Neuronal stem cell (in vitro differentiated cells): ENCODE data around the gene SLC17A2.

Experiments used
- DNase-seq: peaks from one replicate; pipeline ENCODE4 v3.0.0-alpha.2; 2013; ENCODE audit warnings: low spot score
- H2AFZ ChIP-seq: one replicate; pipeline ENCODE4 v1.6.1; 2013; ENCODE audit warnings: mild to moderate bottlenecking, low read length, inconsistent platforms
- H2AK5ac ChIP-seq: 2 replicates; pipeline ENCODE4 v1.6.1; 2013; ENCODE audit warnings: low read depth, mild to moderate bottlenecking, inconsistent platforms, low read length, moderate library complexity, mixed read lengths
- H2BK120ac ChIP-seq: 2 replicates; pipeline ENCODE4 v1.6.1; 2013; ENCODE audit warnings: low read depth, mild to moderate bottlenecking, inconsistent platforms, low read length, moderate library complexity, mixed read lengths
- H2BK12ac ChIP-seq: one replicate; pipeline ENCODE4 v1.6.1; 2013; ENCODE audit warnings: low read length, inconsistent platforms
- H2BK15ac ChIP-seq: 2 replicates; pipeline ENCODE4 v1.6.1; 2013; ENCODE audit warnings: mild to moderate bottlenecking, low read length, inconsistent platforms, mixed read lengths
- H2BK5ac ChIP-seq: one replicate; pipeline ENCODE4 v1.6.1; 2013; ENCODE audit warnings: inconsistent platforms, mild to moderate bottlenecking, low read length, moderate library complexity
- H3K14ac ChIP-seq: one replicate; pipeline ENCODE4 v1.6.1; 2013; ENCODE audit warnings: low read length, inconsistent platforms
- H3K18ac ChIP-seq: 2 replicates; pipeline ENCODE4 v1.6.1; 2013; ENCODE audit warnings: low read length, inconsistent platforms
- H3K23ac ChIP-seq: 2 replicates; pipeline ENCODE4 v1.6.1; 2013; ENCODE audit warnings: low read depth, mild to moderate bottlenecking, mixed read lengths, low read length, inconsistent platforms; ENCODE audit not compliant: poor library complexity
- H3K27ac ChIP-seq: replicated peaks from 3 replicates; pipeline ENCODE4 v1.5.1; 2013; ENCODE audit warnings: low read length, inconsistent platforms
- H3K27me3 ChIP-seq, 3 experiments: 2 replicates each; pipeline ENCODE4 v1.6.1; 2013; ENCODE audit warnings: low read length in 3 of 3, mild to moderate bottlenecking in 2 of 3, inconsistent platforms in 1 of 3, low read depth in 1 of 3, mixed read lengths in 1 of 3, moderate library complexity in 1 of 3; ENCODE audit not compliant: control insufficient read depth in 3 of 3, insufficient read depth in 3 of 3
- H3K36me3 ChIP-seq, 2 donors: replicated peaks in 1 of 2; 2 replicates each; pipeline ENCODE4 v1.6.1; 2013; ENCODE audit warnings: low read length in 2 of 2; ENCODE audit not compliant: control insufficient read depth in 2 of 2, insufficient read depth in 2 of 2
- H3K4ac ChIP-seq: 2 replicates; pipeline ENCODE4 v1.6.1; 2013; ENCODE audit warnings: inconsistent platforms, mild to moderate bottlenecking, low read length, moderate library complexity
- H3K4me1 ChIP-seq, 2 donors: 1 replicate in 1 of 2; 2 replicates in 1 of 2; pipeline ENCODE4 v1.6.1; 2013; ENCODE audit warnings: low read length in 2 of 2, low read depth in 1 of 2; ENCODE audit not compliant: control insufficient read depth in 2 of 2, insufficient read depth in 1 of 2
- H3K4me2 ChIP-seq: one replicate; pipeline ENCODE4 v1.6.1; 2013; ENCODE audit warnings: mild to moderate bottlenecking, low read length, inconsistent platforms; ENCODE audit not compliant: insufficient read depth, poor library complexity, severe bottlenecking
- H3K4me3 ChIP-seq, 2 donors: 2 replicates each; pipeline ENCODE4 v1.5.1; 2013; ENCODE audit warnings: low read length in 2 of 2, mild to moderate bottlenecking in 2 of 2, inconsistent platforms in 1 of 2, moderate library complexity in 1 of 2
- H3K79me1 ChIP-seq: one replicate; pipeline ENCODE4 v1.6.1; 2013; ENCODE audit warnings: low read depth, mild to moderate bottlenecking, inconsistent platforms, low read length, moderate library complexity
- H3K9ac ChIP-seq: one replicate; pipeline ENCODE4 v1.6.1; 2013; ENCODE audit warnings: mild to moderate bottlenecking, low read depth, low read length, inconsistent platforms; ENCODE audit not compliant: poor library complexity
- H3K9me3 ChIP-seq, 2 donors: replicated peaks in 1 of 2; 2 replicates each; pipeline versions ENCODE3 to v1.6.1; 2013; ENCODE audit warnings: low read length in 2 of 2, mild to moderate bottlenecking in 2 of 2, inconsistent platforms in 1 of 2, low read depth in 1 of 2, mixed read lengths in 1 of 2, moderate library complexity in 1 of 2; ENCODE audit not compliant: control insufficient read depth in 2 of 2, insufficient read depth in 1 of 2
- H4K8ac ChIP-seq: one replicate; pipeline ENCODE4 v1.6.1; 2013; ENCODE audit warnings: low read depth, mild to moderate bottlenecking, inconsistent platforms, low read length, moderate library complexity
- H4K91ac ChIP-seq: one replicate; pipeline ENCODE4 v1.6.1; 2013; ENCODE audit warnings: low read length, low read depth, mild to moderate bottlenecking, inconsistent platforms; ENCODE audit not compliant: poor library complexity
- WGBS, 2 donors: extraction: QIAGEN DNeasy Blood & Tissue Kit; methylation state at CpG; one replicate each; pipeline ENCODE4 v1.1.7; 2013; ENCODE audit warnings: missing lambda C conversion rate in 2 of 2, mixed read lengths in 1 of 2; ENCODE audit not compliant: insufficient read length in 2 of 2, insufficient replicate concordance in 1 of 2; ENCODE audit errors: extremely low coverage in 2 of 2; 5-methylcytosine and 5-hydroxymethylcytosine counted together

Gene SLC17A2

GRCh38 chr6:25898289-25898977, 32.1 kb downstream of the SLC17A2 start:
- Histone ChIP-seq H2BK120ac (no peak overlapping the region), H3K79me1 (no peaks in the 10 kb centered on the region), H3K18ac (peak overlapping the region; percentile 35), H4K91ac (no peak overlapping the region), H3K9me3 (no peaks in the 10 kb centered on the region), H3K27ac (no peak overlapping the region), H3K9ac (no peak overlapping the region), H2BK5ac (no peak overlapping the region), H2AFZ (no peak overlapping the region), H3K4me1 (peaks cover 3 to 9% of the 10 kb centered on the region in 2 donors), H3K36me3 (no peaks in the 10 kb centered on the region), H3K4me3 (no peak overlapping the region), H2BK12ac (no peak overlapping the region), H2BK15ac (no peak overlapping the region), H3K4me2 (no peak overlapping the region), H2AK5ac (no peak overlapping the region), H3K14ac (no peak overlapping the region), H4K8ac (no peak overlapping the region), H3K4ac (no peak overlapping the region), H3K27me3 (no peaks in the 10 kb centered on the region), H3K23ac (no peak overlapping the region)
- no peak for DNase-seq
- no CpG with 5 or more reads among the region's 5 CpGs for WGBS, 2 donors

- H3K4me2 ChIP-seq: no peak overlapping the region
- peaks cover 3 to 9% of the 10 kb centered on the region in 2 donors for H3K4me1 ChIP-seq
- no peak overlapping the region for H3K18ac ChIP-seq
- no peak overlapping the region for H4K8ac ChIP-seq
- no peak overlapping the region for H2AK5ac ChIP-seq
- no peak overlapping the region for H2BK5ac ChIP-seq
- no peaks in the 10 kb centered on the region for H3K79me1 ChIP-seq
- no peak overlapping the region for H2BK12ac ChIP-seq
- H3K4ac ChIP-seq: no peak overlapping the region
- H3K36me3 ChIP-seq: no peaks in the 10 kb centered on the region
- H2BK15ac ChIP-seq: no peak overlapping the region
- H2AFZ ChIP-seq: no peak overlapping the region
- H3K27me3 ChIP-seq: no peaks in the 10 kb centered on the region
- no peak overlapping the region for H3K9ac ChIP-seq
- DNase-seq: no peak
- H3K27ac ChIP-seq: no peak overlapping the region
- H2BK120ac ChIP-seq: no peak overlapping the region
- no CpG with 5 or more reads among the region's 3 CpGs for WGBS, 2 donors
- H3K9me3 ChIP-seq: no peaks in the 10 kb centered on the region
- no peak overlapping the region for H4K91ac ChIP-seq
- no peak overlapping the region for H3K14ac ChIP-seq
- H3K4me3 ChIP-seq: no peak overlapping the region
- no peak overlapping the region for H3K23ac ChIP-seq
These were observed 34.2 kb downstream of the SLC17A2 start for GRCh38 chr6:25896252-25896651.

GRCh38 chr6:25895771-25896170, 34.7 kb downstream of the SLC17A2 start:
- Histone ChIP-seq H2BK120ac (no peak overlapping the region), H3K9ac (no peak overlapping the region), H2BK12ac (no peak overlapping the region), H4K8ac (no peak overlapping the region), H2AFZ (no peak overlapping the region), H3K4ac (no peak overlapping the region), H3K36me3 (no peaks in the 10 kb centered on the region), H3K23ac (no peak overlapping the region), H2BK15ac (no peak overlapping the region), H3K27me3 (no peaks in the 10 kb centered on the region), H3K14ac (no peak overlapping the region), H3K27ac (no peak overlapping the region), H4K91ac (no peak overlapping the region), H3K4me1 (peaks cover 3 to 9% of the 10 kb centered on the region in 2 donors), H2AK5ac (no peak overlapping the region), H3K4me2 (no peak overlapping the region), H3K4me3 (no peak overlapping the region), H3K79me1 (no peaks in the 10 kb centered on the region), H3K18ac (no peak overlapping the region), H2BK5ac (no peak overlapping the region), H3K9me3 (no peaks in the 10 kb centered on the region)
- WGBS, 2 donors: no CpG with 5 or more reads among the region's 1 CpG
- no peak for DNase-seq

- Histone ChIP-seq H3K18ac (no peak overlapping the region), H3K27ac (no peak overlapping the region), H2BK15ac (no peak overlapping the region), H3K4me1 (peaks cover 2 to 3% of the 10 kb centered on the region in 2 donors), H2AFZ (no peak overlapping the region), H2AK5ac (no peak overlapping the region), H3K9me3 (no peaks in the 10 kb centered on the region), H2BK5ac (no peak overlapping the region), H3K36me3 (no peaks in the 10 kb centered on the region), H3K23ac (no peak overlapping the region), H2BK12ac (no peak overlapping the region), H3K14ac (no peak overlapping the region), H4K91ac (no peak overlapping the region), H3K4ac (no peak overlapping the region), H3K4me3 (no peak overlapping the region), H3K9ac (no peak overlapping the region), H3K4me2 (no peak overlapping the region), H3K79me1 (no peaks in the 10 kb centered on the region), H3K27me3 (no peaks in the 10 kb centered on the region), H2BK120ac (no peak overlapping the region), H4K8ac (no peak overlapping the region)
- DNase-seq: no peak
- WGBS, 2 donors: no CpG with 5 or more reads among the region's 6 CpGs
These were observed 36.7 kb downstream of the SLC17A2 start for GRCh38 chr6:25893778-25894177.
